Measurements from ENCODE around the gene RAPGEF1. TPM values are rescaled to one million over a fixed set of nuclear protein-coding genes. Genes with fewer than 3 reads are reported as not detected.

Gene RAPGEF1
- total RNA-seq, 1 donor from 2014 or later: 144 TPM

GRCh38 chr9:131546336-131547084, 193.4 kb downstream of the RAPGEF1 start:
- Histone ChIP-seq H3K27ac (no peak overlapping the region), H3K4me1 (peaks cover 13% of the 10 kb centered on the region), H3K9me3 (peaks cover 7% of the 10 kb centered on the region), H3K27me3 (peaks cover 26% of the 10 kb centered on the region), H3K4me3 (peak overlapping the region; percentile 45), H3K36me3 (no peaks in the 10 kb centered on the region)
- DNase-seq (no peak), ATAC-seq (peak; percentile 12)
- TF ChIP-seq CTCF (IDR thresholded peaks at IDR 0.05): no peak
- intact Hi-C loops (cut with DNase I): no loop called here

GRCh38 chr9:131545786-131546335, 194.0 kb downstream of the RAPGEF1 start:
- DNase-seq (no peak), ATAC-seq (peak; percentile 50)
- H3K27me3 ChIP-seq: peaks cover 26% of the 10 kb centered on the region
- intact Hi-C loops (cut with DNase I): no loop called here
- H3K4me3 ChIP-seq: peak overlapping the region; percentile 45
- no peak overlapping the region for H3K27ac ChIP-seq
- H3K9me3 ChIP-seq: peaks cover 7% of the 10 kb centered on the region
- no peak for TF ChIP-seq CTCF (IDR thresholded peaks at IDR 0.05)
- no peaks in the 10 kb centered on the region for H3K36me3 ChIP-seq
- H3K4me1 ChIP-seq: peaks cover 13% of the 10 kb centered on the region

- no peak for TF ChIP-seq CTCF (IDR thresholded peaks at IDR 0.05)
- H3K4me1 ChIP-seq: peaks cover 13% of the 10 kb centered on the region
- intact Hi-C loops (cut with DNase I): no loop called here
- peak; percentile 98 for ATAC-seq
- DNase-seq: peak; percentile 94
- peaks cover 26% of the 10 kb centered on the region for H3K27me3 ChIP-seq
- peaks cover 7% of the 10 kb centered on the region for H3K9me3 ChIP-seq
- H3K36me3 ChIP-seq: no peaks in the 10 kb centered on the region
- no peak within 1 kb of the TSS for H3K27ac ChIP-seq
- H3K4me3 ChIP-seq: peak within 1 kb of the TSS; percentile 45
These were observed 194.7 kb downstream of the RAPGEF1 start, which contains the start of gene PRRT1B for GRCh38 chr9:131545003-131545785. PRRT1B (plus strand) TSS chr9:131545523; CDS start chr9:131545616, 93 bp downstream.

- Histone ChIP-seq H3K4me3 (no peak overlapping the region), H3K4me1 (peaks cover 13% of the 10 kb centered on the region), H3K27me3 (peaks cover 26% of the 10 kb centered on the region), H3K27ac (no peak overlapping the region), H3K9me3 (peaks cover 7% of the 10 kb centered on the region), H3K36me3 (no peaks in the 10 kb centered on the region)
- TF ChIP-seq CTCF (IDR thresholded peaks at IDR 0.05): no peak
- DNase-seq: no peak
- no peak for ATAC-seq
- intact Hi-C loops (cut with DNase I): no loop called here
These were observed 196.7 kb downstream of the RAPGEF1 start for GRCh38 chr9:131543141-131543540.

GRCh38 chr9:131539223-131539923, 200.5 kb downstream of the RAPGEF1 start:
- no peak for ATAC-seq
- Histone ChIP-seq H3K27ac (no peak overlapping the region), H3K9me3 (peaks cover 7% of the 10 kb centered on the region), H3K27me3 (no peaks in the 10 kb centered on the region), H3K36me3 (no peaks in the 10 kb centered on the region), H3K4me1 (no peaks in the 10 kb centered on the region), H3K4me3 (no peak overlapping the region)
- no peak for TF ChIP-seq CTCF (IDR thresholded peaks at IDR 0.05)
- intact Hi-C loops (cut with DNase I): no loop called here
- DNase-seq: no peak

Data from upper lobe of right lung (tissue), 1 donor.